ENCODE results near the gene UBAC2.

Gene UBAC2

DNA sequence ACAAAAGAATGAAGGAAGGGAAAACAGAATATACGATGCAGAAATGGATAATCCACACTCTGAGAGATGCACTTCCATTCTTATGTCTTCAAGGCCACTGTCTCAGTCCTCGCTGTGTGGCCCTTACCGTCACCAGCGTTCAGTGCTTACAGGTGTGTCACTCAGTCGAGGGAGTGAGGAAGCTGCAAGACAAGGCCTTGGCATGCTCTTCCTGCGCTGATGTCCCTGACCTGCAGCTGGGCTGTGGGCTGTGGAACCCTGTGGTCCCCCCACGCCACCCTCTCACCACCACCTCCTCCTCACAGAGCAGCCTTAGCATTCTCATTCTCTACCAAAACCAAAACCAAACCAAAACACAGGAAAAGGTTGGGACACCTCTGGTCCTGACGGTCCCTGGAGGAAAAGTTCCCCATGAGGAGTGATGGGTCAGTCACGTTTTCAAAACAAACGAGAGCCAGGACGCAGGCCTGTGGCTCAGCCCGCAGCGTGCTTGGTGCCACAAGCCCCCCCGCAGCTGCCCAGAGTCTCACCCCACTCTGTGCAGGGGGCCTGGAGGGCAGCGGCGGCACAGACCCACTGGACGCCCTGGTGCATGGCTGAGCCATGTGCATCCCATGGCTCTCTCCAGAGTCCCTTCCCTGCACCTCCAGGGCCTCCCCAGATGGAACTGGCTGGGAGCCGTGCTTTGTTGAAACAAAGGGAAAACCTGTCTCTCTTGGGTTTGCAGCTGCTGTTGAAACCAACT, 154.8 kb downstream of the UBAC2 start:
- no peak overlapping the region for H3K27ac ChIP-seq (ENCODE audit: poor library complexity, severe bottlenecking)
- DNase-seq (ENCODE audit: low spot score) (no peak), ATAC-seq (ENCODE audit: low read depth) (no peak)
- no peaks in the 10 kb centered on the region for H3K27me3 ChIP-seq (ENCODE audit: insufficient read depth, poor library complexity, severe bottlenecking)
- H3K4me3 ChIP-seq (ENCODE audit: severe bottlenecking) = no peak overlapping the region
- TF ChIP-seq, protein P1, sequence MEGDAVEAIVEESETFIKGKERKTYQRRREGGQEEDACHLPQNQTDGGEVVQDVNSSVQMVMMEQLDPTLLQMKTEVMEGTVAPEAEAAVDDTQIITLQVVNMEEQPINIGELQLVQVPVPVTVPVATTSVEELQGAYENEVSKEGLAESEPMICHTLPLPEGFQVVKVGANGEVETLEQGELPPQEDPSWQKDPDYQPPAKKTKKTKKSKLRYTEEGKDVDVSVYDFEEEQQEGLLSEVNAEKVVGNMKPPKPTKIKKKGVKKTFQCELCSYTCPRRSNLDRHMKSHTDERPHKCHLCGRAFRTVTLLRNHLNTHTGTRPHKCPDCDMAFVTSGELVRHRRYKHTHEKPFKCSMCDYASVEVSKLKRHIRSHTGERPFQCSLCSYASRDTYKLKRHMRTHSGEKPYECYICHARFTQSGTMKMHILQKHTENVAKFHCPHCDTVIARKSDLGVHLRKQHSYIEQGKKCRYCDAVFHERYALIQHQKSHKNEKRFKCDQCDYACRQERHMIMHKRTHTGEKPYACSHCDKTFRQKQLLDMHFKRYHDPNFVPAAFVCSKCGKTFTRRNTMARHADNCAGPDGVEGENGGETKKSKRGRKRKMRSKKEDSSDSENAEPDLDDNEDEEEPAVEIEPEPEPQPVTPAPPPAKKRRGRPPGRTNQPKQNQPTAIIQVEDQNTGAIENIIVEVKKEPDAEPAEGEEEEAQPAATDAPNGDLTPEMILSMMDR (IDR thresholded peaks at IDR 0.05; ENCODE audit: poor library complexity, severe bottlenecking) = no peak
- H3K36me3 ChIP-seq (ENCODE audit: low read depth) = peaks cover 6% of the 10 kb centered on the region
- no peaks in the 10 kb centered on the region for H3K4me1 ChIP-seq (ENCODE audit: insufficient read depth, poor library complexity, severe bottlenecking)
- no peaks in the 10 kb centered on the region for H3K9me3 ChIP-seq (ENCODE audit: severe bottlenecking)

DNA sequence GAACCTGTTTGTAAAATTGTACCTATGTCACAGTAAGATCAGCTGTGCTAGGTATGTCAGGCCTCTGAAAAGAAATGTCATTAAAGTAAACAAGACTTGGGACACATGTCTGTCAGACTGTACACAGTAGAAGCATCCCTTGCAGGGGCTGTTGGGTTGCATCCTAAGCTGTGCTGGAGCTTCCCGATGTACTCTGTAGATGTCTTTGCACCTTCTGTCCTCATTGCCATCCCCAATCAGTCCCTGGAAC, 155.3 kb downstream of the UBAC2 start:
- Histone ChIP-seq H3K4me1 (ENCODE audit: insufficient read depth, poor library complexity, severe bottlenecking) (no peaks in the 10 kb centered on the region), H3K9me3 (ENCODE audit: severe bottlenecking) (no peaks in the 10 kb centered on the region), H3K36me3 (ENCODE audit: low read depth) (peaks cover 6% of the 10 kb centered on the region), H3K27ac (ENCODE audit: poor library complexity, severe bottlenecking) (no peak overlapping the region), H3K27me3 (ENCODE audit: insufficient read depth, poor library complexity, severe bottlenecking) (no peaks in the 10 kb centered on the region), H3K4me3 (ENCODE audit: severe bottlenecking) (no peak overlapping the region)
- TF ChIP-seq, protein P1 (IDR thresholded peaks at IDR 0.05; ENCODE audit: poor library complexity, severe bottlenecking) = no peak
- ATAC-seq (ENCODE audit: low read depth) (no peak), DNase-seq (ENCODE audit: low spot score) (no peak)

DNA sequence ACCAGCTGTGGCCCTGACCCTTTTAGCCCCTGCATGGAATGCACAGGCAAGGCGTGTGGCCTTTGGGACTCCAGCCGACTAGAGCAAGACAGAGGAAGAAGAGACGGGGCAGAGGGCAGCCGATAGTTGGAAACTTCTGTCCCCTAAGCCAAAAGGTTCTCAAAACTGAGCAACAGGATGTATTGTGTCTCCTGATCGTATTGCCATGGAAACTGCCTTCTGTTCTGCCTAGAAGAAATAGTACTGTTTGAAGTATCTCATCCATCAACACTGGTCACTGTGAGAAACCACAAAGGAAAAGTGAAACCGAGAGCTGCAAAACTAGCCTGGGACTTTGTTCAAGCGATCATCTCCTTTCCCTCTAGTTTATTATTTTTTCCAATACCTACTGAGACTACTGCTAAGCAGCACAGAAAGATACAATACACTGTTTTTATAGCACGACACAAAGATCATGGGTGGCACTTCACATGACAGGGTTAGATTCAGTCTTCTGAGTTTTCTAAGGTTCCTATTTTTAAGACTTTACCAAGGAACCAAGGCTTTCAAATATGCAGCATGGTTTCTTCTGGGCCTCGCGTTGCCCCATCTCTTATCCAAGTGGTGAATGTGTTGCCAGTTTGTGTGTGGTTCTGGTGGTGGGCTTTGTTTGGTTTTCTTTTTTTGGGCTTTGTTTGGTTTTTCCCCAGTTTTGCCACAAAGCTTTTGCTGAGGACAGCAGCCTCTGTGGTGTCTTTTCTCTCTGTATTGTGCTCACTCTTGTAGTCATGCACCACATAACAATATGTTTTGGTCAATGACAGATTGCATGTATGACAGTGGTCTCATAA, 155.8 kb downstream of the UBAC2 start:
- TF ChIP-seq, protein P1 (IDR thresholded peaks at IDR 0.05; ENCODE audit: poor library complexity, severe bottlenecking) = no peak
- H3K4me1 ChIP-seq (ENCODE audit: insufficient read depth, poor library complexity, severe bottlenecking) = no peaks in the 10 kb centered on the region
- ATAC-seq (ENCODE audit: low read depth) = no peak
- no peak overlapping the region for H3K4me3 ChIP-seq (ENCODE audit: severe bottlenecking)
- DNase-seq (ENCODE audit: low spot score) = no peak
- H3K27me3 ChIP-seq (ENCODE audit: insufficient read depth, poor library complexity, severe bottlenecking) = no peaks in the 10 kb centered on the region
- no peak overlapping the region for H3K27ac ChIP-seq (ENCODE audit: poor library complexity, severe bottlenecking)
- H3K9me3 ChIP-seq (ENCODE audit: severe bottlenecking) = no peaks in the 10 kb centered on the region
- peaks cover 1% of the 10 kb centered on the region for H3K36me3 ChIP-seq (ENCODE audit: low read depth)

DNA sequence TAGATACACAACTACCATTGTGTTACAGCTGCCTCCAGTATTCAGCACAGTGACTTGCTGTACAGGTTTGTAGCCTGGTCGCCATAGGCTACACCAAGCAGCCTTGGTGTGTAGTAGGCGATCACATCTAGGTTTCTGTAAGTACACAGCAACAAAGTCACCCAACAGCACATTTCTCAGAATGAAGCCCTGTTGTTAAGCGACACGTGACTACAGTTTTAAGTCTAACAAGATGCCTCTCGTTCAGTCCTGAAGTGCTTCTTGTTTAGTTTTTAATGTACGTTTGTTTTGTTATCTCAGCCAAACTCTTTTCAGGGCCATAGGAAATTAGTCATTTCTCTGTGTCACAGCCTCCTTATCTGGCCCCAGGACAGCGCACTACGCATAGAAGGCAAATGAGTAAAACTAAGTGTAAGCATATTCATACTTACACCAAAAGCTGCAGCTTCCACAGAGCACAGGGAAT, 156.5 kb downstream of the UBAC2 start:
- no peak for DNase-seq (ENCODE audit: low spot score)
- Histone ChIP-seq H3K27me3 (ENCODE audit: insufficient read depth, poor library complexity, severe bottlenecking) (no peaks in the 10 kb centered on the region), H3K4me3 (ENCODE audit: severe bottlenecking) (no peak overlapping the region), H3K36me3 (ENCODE audit: low read depth) (no peaks in the 10 kb centered on the region; the same call in none of the 2 replicates), H3K27ac (ENCODE audit: poor library complexity, severe bottlenecking) (no peak overlapping the region), H3K4me1 (ENCODE audit: insufficient read depth, poor library complexity, severe bottlenecking) (no peaks in the 10 kb centered on the region), H3K9me3 (ENCODE audit: severe bottlenecking) (no peaks in the 10 kb centered on the region)
- TF ChIP-seq, protein P1 (IDR thresholded peaks at IDR 0.05; ENCODE audit: poor library complexity, severe bottlenecking) = no peak
- ATAC-seq (ENCODE audit: low read depth) = no peak

DNA sequence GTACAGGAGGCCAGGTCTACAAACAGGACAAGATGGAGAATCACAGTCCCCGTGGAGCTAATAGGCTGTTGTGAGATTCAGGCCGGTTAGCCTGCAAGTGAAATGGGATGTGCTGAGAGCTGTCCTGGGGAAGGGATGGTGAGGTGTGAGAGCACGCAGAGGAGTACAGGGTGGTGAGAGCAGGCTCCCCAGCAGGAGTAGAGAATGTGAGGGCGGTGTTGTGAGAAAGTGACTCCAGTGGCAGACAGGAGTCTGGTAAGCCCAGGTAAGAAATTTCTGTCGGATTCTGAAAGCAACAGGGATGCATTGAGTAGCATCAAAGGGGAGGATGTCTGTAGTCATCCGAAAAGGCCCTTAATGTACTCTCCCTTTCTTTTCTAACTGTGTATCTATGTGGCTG, 157.3 kb downstream of the UBAC2 start:
- DNase-seq (ENCODE audit: low spot score) (no peak), ATAC-seq (ENCODE audit: low read depth) (no peak)
- Histone ChIP-seq H3K27me3 (ENCODE audit: insufficient read depth, poor library complexity, severe bottlenecking) (no peaks in the 10 kb centered on the region), H3K36me3 (ENCODE audit: low read depth) (no peaks in the 10 kb centered on the region; the same call in none of the 2 replicates), H3K4me3 (ENCODE audit: severe bottlenecking) (no peak overlapping the region), H3K4me1 (ENCODE audit: insufficient read depth, poor library complexity, severe bottlenecking) (no peaks in the 10 kb centered on the region), H3K9me3 (ENCODE audit: severe bottlenecking) (no peaks in the 10 kb centered on the region), H3K27ac (ENCODE audit: poor library complexity, severe bottlenecking) (no peak overlapping the region)
- TF ChIP-seq, protein P1 (IDR thresholded peaks at IDR 0.05; ENCODE audit: poor library complexity, severe bottlenecking) = no peak
